Measurements from ENCODE around the gene UFSP2. TPM values are rescaled to one million over a fixed set of nuclear protein-coding genes. Genes with fewer than 3 reads are reported as not detected.
A peak's percentile ranks its signal among the peaks of the same experiment; 100 is the strongest.

The UFSP2 gene
- total RNA-seq, 1 donor from 2014 or later = 27.5 TPM

- H3K79me2 ChIP-seq (ENCODE audit: insufficient read depth, low read length) = no peaks in the 10 kb centered on the region
- H3K4me2 ChIP-seq (ENCODE audit: low read length) = no peak overlapping the region
- no peaks in the 10 kb centered on the region for H3K9me3 ChIP-seq (ENCODE audit: insufficient read depth, low read depth, low read length)
- TF ChIP-seq CTCF (IDR thresholded peaks at IDR 0.05; ENCODE audit: insufficient read depth, low read depth, low read length) (no peak), EZH2 (IDR thresholded peaks at IDR 0.05; ENCODE audit: insufficient read depth, low read length) (no peak)
- H3K4me3 Mint-ChIP-seq (ENCODE audit: unreplicated experiment) = no peak overlapping the region
- peaks cover 2% of the 10 kb centered on the region for H3K36me3 Mint-ChIP-seq (ENCODE audit: low read depth, unreplicated experiment)
- no peaks in the 10 kb centered on the region for H4K20me1 ChIP-seq (ENCODE audit: insufficient read depth, low read length)
- H3K27ac Mint-ChIP-seq (ENCODE audit: unreplicated experiment) = no peak overlapping the region
- peaks cover 36% of the 10 kb centered on the region for H3K4me1 ChIP-seq (ENCODE audit: insufficient read depth, low read length)
- FAIRE-seq (no peak), DNase-seq (ENCODE audit: low read depth) (no peak)
- peaks cover 2% of the 10 kb centered on the region for H3K9me3 Mint-ChIP-seq (ENCODE audit: unreplicated experiment)
- H3K4me1 Mint-ChIP-seq (ENCODE audit: low read depth, unreplicated experiment) = peaks cover 26% of the 10 kb centered on the region
- no peaks in the 10 kb centered on the region for H3K27me3 ChIP-seq (ENCODE audit: insufficient read depth, low read length)
- no peaks in the 10 kb centered on the region for H3K27me3 Mint-ChIP-seq (ENCODE audit: low read depth, unreplicated experiment)
- no peak overlapping the region for H3K9ac ChIP-seq (ENCODE audit: low read length)
- H3K36me3 ChIP-seq (ENCODE audit: insufficient read depth, low read length) = peaks cover 7% of the 10 kb centered on the region
- H3K27ac ChIP-seq (ENCODE audit: low read depth, low read length) = no peak overlapping the region
- H3K4me3 ChIP-seq (ENCODE audit: insufficient read depth, low read depth, low read length) = no peak overlapping the region
- no peak overlapping the region for H2AFZ ChIP-seq (ENCODE audit: low read depth, low read length)
These were observed 63.9 kb downstream of the UFSP2 start for GRCh38 chr4:185361872-185362271.

GRCh38 chr4:185359767-185360446, 65.9 kb downstream of the UFSP2 start:
- H3K9me3 Mint-ChIP-seq (ENCODE audit: unreplicated experiment) = peaks cover 2% of the 10 kb centered on the region
- H3K27me3 Mint-ChIP-seq (ENCODE audit: low read depth, unreplicated experiment) = no peaks in the 10 kb centered on the region
- H3K27ac Mint-ChIP-seq (ENCODE audit: unreplicated experiment) = peak overlapping the region; percentile 87
- H3K36me3 Mint-ChIP-seq (ENCODE audit: low read depth, unreplicated experiment) = peaks cover 3% of the 10 kb centered on the region
- Histone ChIP-seq H2AFZ (ENCODE audit: low read depth, low read length) (no peak overlapping the region), H3K9ac (ENCODE audit: low read length) (peak overlapping the region; percentile 65), H3K79me2 (ENCODE audit: insufficient read depth, low read length) (no peaks in the 10 kb centered on the region), H3K27ac (ENCODE audit: low read depth, low read length) (peak overlapping the region; percentile 94), H3K27me3 (ENCODE audit: insufficient read depth, low read length) (no peaks in the 10 kb centered on the region), H3K9me3 (ENCODE audit: insufficient read depth, low read depth, low read length) (no peaks in the 10 kb centered on the region), H4K20me1 (ENCODE audit: insufficient read depth, low read length) (no peaks in the 10 kb centered on the region), H3K36me3 (ENCODE audit: insufficient read depth, low read length) (peaks cover 5% of the 10 kb centered on the region), H3K4me1 (ENCODE audit: insufficient read depth, low read length) (peaks cover 36% of the 10 kb centered on the region), H3K4me3 (ENCODE audit: insufficient read depth, low read depth, low read length) (no peak overlapping the region), H3K4me2 (ENCODE audit: low read length) (peak overlapping the region; percentile 53)
- DNase-seq (ENCODE audit: low read depth) (peak; percentile 84), FAIRE-seq (peak; percentile 47)
- H3K4me1 Mint-ChIP-seq (ENCODE audit: low read depth, unreplicated experiment) = peaks cover 27% of the 10 kb centered on the region
- H3K4me3 Mint-ChIP-seq (ENCODE audit: unreplicated experiment) = no peak overlapping the region
- no peak for TF ChIP-seq EZH2 (IDR thresholded peaks at IDR 0.05; ENCODE audit: insufficient read depth, low read length)
- no peak for TF ChIP-seq CTCF (IDR thresholded peaks at IDR 0.05; ENCODE audit: insufficient read depth, low read depth, low read length)

GRCh38 chr4:185358959-185359358, 66.8 kb downstream of the UFSP2 start:
- H4K20me1 ChIP-seq (ENCODE audit: insufficient read depth, low read length) = no peaks in the 10 kb centered on the region
- H3K27me3 Mint-ChIP-seq (ENCODE audit: low read depth, unreplicated experiment) = no peaks in the 10 kb centered on the region
- H3K4me1 ChIP-seq (ENCODE audit: insufficient read depth, low read length) = peaks cover 36% of the 10 kb centered on the region
- H3K9me3 Mint-ChIP-seq (ENCODE audit: unreplicated experiment) = peaks cover 2% of the 10 kb centered on the region
- peak overlapping the region; percentile 94 for H3K27ac ChIP-seq (ENCODE audit: low read depth, low read length)
- DNase-seq (ENCODE audit: low read depth) (peak; percentile 86), FAIRE-seq (no peak)
- H3K27me3 ChIP-seq (ENCODE audit: insufficient read depth, low read length) = no peaks in the 10 kb centered on the region
- H3K9me3 ChIP-seq (ENCODE audit: insufficient read depth, low read depth, low read length) = no peaks in the 10 kb centered on the region
- H3K36me3 Mint-ChIP-seq (ENCODE audit: low read depth, unreplicated experiment) = peaks cover 7% of the 10 kb centered on the region
- no peak for TF ChIP-seq CTCF (IDR thresholded peaks at IDR 0.05; ENCODE audit: insufficient read depth, low read depth, low read length)
- no peak for TF ChIP-seq EZH2 (IDR thresholded peaks at IDR 0.05; ENCODE audit: insufficient read depth, low read length)
- H3K4me2 ChIP-seq (ENCODE audit: low read length) = peak overlapping the region; percentile 53
- H3K4me3 ChIP-seq (ENCODE audit: insufficient read depth, low read depth, low read length) = no peak overlapping the region
- H3K4me1 Mint-ChIP-seq (ENCODE audit: low read depth, unreplicated experiment) = peaks cover 27% of the 10 kb centered on the region
- peak overlapping the region; percentile 65 for H3K9ac ChIP-seq (ENCODE audit: low read length)
- no peaks in the 10 kb centered on the region for H3K79me2 ChIP-seq (ENCODE audit: insufficient read depth, low read length)
- no peak overlapping the region for H2AFZ ChIP-seq (ENCODE audit: low read depth, low read length)
- H3K36me3 ChIP-seq (ENCODE audit: insufficient read depth, low read length) = peaks cover 5% of the 10 kb centered on the region
- no peak overlapping the region for H3K4me3 Mint-ChIP-seq (ENCODE audit: unreplicated experiment)
- peak overlapping the region; percentile 87 for H3K27ac Mint-ChIP-seq (ENCODE audit: unreplicated experiment)
